H1 (cell line): ENCODE results near the gene STAT3.

Experiments
- ATF3 ChIP-seq: IDR thresholded peaks from 2 replicates; pipeline ENCODE4 v1.6.1; 2011; ENCODE audit warnings: low read depth, mild to moderate bottlenecking, low read length; ENCODE audit not compliant: insufficient read depth
- CTCF ChIP-seq, 3 experiments: IDR thresholded peaks; 1 replicate in 2 of 3; 2 replicates in 1 of 3; pipeline versions ENCODE4 v1.5.1 to v1.6.1; 2011; ENCODE audit warnings: low read length in 3 of 3, mild to moderate bottlenecking in 3 of 3, inconsistent platforms in 2 of 3, low read depth in 1 of 3, moderate library complexity in 1 of 3; ENCODE audit not compliant: insufficient read depth in 1 of 3; ENCODE audit errors: control extremely low read depth in 1 of 3
- EGR1 ChIP-seq: IDR thresholded peaks from 2 replicates; pipeline ENCODE4 v1.6.1; 2011; ENCODE audit warnings: low read depth, low read length, borderline replicate concordance
- EP300 ChIP-seq, 2 experiments: IDR thresholded peaks; 1 replicate in 1 of 2; 2 replicates in 1 of 2; pipeline ENCODE4 v1.6.1; 2011 to 2012; ENCODE audit warnings: low read depth in 2 of 2, low read length in 2 of 2, mild to moderate bottlenecking in 2 of 2, borderline replicate concordance in 1 of 2, inconsistent platforms in 1 of 2, moderate library complexity in 1 of 2
- EZH2 ChIP-seq: fragments of 200-600 bp; sonication (generic); IDR thresholded peaks from 2 replicates; pipeline ENCODE4 v1.7.1; 2012; ENCODE audit warnings: low read depth, mild to moderate bottlenecking, moderate library complexity, low read length, inconsistent platforms; ENCODE audit not compliant: severe bottlenecking
- JUN ChIP-seq: IDR thresholded peaks from 2 replicates; pipeline ENCODE4 v1.6.1; 2011; ENCODE audit warnings: low read depth, mild to moderate bottlenecking, improper control_type of control experiment, low read length
- JUND ChIP-seq: IDR thresholded peaks from 2 replicates; pipeline ENCODE4 v1.6.1; 2011; ENCODE audit warnings: mild to moderate bottlenecking, improper control_type of control experiment, low read length
- POLR2A ChIP-seq, 2 experiments: IDR thresholded peaks; 1 replicate in 1 of 2; 2 replicates in 1 of 2; pipeline ENCODE4 v1.6.1; 2011; ENCODE audit warnings: low read depth in 2 of 2, low read length in 2 of 2, mild to moderate bottlenecking in 2 of 2; ENCODE audit errors: control extremely low read depth in 1 of 2
- POLR2AphosphoS5 ChIP-seq: IDR thresholded peaks from 2 replicates; pipeline ENCODE4 v1.6.1; 2011; ENCODE audit warnings: low read depth, low read length
- RAD21 ChIP-seq, 2 experiments: IDR thresholded peaks in 1 of 2; conservative IDR thresholded peaks in 1 of 2; 2 replicates each; pipeline ENCODE4 v1.6.1; 2011; ENCODE audit warnings: low read depth in 2 of 2, low read length in 2 of 2, improper control_type of control experiment in 1 of 2, inconsistent platforms in 1 of 2, mild to moderate bottlenecking in 1 of 2, moderate library complexity in 1 of 2
- TEAD4 ChIP-seq: IDR thresholded peaks from 2 replicates; pipeline ENCODE4 v1.6.1; 2012; ENCODE audit warnings: low read depth, low read length, inconsistent platforms, mixed read lengths
- YY1 ChIP-seq: IDR thresholded peaks from 2 replicates; pipeline ENCODE4 v1.6.1; 2011; ENCODE audit warnings: low read depth, mild to moderate bottlenecking, low read length

GRCh38 chr17:42363231-42363630 lies 25.0 kb downstream of the STAT3 start:
- TF ChIP-seq CTCF (IDR thresholded peaks at IDR 0.05; ENCODE audit: control extremely low read depth in 1 of 3, insufficient read depth in 1 of 3, low read depth in 1 of 3, low read length in 3 of 3) (no peak), YY1 (no peak), POLR2AphosphoS5 (no peak), ATF3 (no peak), EP300 (IDR thresholded peaks at IDR 0.05; ENCODE audit: borderline replicate concordance in 1 of 2, low read depth in 2 of 2, low read length in 2 of 2) (no peak), EZH2 (no peak), JUN (no peak), EGR1 (no peak), POLR2A (IDR thresholded peaks at IDR 0.05; ENCODE audit: control extremely low read depth in 1 of 2, low read depth in 2 of 2, low read length in 2 of 2) (no peak), JUND (no peak), TEAD4 (no peak), RAD21 (IDR thresholded peaks at IDR 0.05 in 1 of 2, conservative IDR thresholded peaks at IDR 0.05 in 1 of 2; ENCODE audit: low read depth in 2 of 2, low read length in 2 of 2) (no peak)
